ENCODE measurements around the gene MFAP2.
"Not testable (repeated sequence)": the region's sequence is repeated elsewhere in the genome, so short reads cannot be mapped to it uniquely, and the experiment has no call there.

MFAP2 gene

GRCh38 chr1:16978567-16979474 is 1.6 kb downstream of the MFAP2 start:
- DNase-seq, result no peak

DNA sequence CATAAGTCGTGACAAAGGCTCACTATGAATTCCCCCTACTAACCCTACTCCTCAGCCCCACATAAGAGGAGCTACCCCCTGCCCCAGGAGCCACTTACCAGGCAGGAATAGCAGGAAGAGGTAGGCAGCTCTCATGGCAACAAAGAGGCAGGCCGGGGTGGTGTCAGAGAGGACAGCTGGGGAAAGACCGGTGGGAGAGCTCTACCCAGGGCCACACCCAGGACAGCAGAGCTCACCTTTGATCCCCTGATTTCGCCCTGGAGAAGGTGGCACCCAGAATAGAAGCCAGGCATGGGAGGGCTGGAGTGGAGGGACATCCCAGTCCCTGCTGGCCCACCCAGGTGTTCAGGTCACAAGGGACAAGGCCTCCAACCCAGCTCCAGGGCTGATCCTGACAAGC is 2.3 kb downstream of the MFAP2 start:
- no peak for DNase-seq

GRCh38 chr1:16977377-16977776 is 3.0 kb downstream of the MFAP2 start:
- DNase-seq, result no peak

DNA sequence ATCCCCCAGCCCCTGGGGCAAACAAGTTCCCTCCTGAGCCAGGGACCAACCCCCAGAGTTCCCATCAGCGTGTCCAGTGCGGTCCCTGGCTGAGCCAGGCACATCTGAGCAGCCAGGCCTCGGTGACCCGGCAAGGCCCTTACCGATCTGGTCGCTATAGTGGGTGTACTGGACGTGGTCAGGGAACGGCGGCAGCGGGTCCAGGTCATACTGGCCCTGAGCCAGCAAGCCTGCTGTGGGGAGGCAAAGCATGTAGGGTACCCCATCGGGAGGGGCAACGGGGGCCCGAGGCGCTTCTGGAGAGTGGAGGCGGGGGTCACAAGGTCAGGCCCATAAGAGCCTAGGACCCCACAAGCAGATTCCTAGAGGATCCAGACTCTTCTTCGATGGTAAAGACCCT is 3.5 kb downstream of the MFAP2 start:
- DNase-seq, result no peak

- DNase-seq, result no peak
These were observed 4.6 kb downstream of the MFAP2 start for GRCh38 chr1:16975838-16976237.

DNA sequence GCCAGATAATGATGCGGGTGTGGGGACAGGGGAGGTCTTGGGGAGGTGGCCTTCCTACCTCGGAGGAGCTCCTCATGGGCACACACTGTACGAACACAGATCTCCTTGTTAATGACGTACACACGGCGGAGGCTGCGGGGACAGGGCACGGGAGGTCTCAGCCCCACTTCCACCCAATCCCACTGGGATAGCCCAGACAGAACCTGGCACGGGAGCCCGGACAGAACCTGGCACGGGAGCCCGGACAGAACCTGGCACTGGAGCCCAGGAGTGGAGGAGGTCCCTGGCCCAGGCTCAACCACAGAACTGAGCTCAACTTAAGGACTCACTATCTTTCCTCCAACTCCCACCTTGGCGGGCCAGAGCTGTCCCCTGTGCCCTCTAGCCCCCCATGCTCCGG is 5.2 kb downstream of the MFAP2 start:
- DNase-seq, result no peak

GRCh38 chr1:16973215-16973614 is 7.2 kb downstream of the MFAP2 start:
- DNase-seq, result no peak

DNA sequence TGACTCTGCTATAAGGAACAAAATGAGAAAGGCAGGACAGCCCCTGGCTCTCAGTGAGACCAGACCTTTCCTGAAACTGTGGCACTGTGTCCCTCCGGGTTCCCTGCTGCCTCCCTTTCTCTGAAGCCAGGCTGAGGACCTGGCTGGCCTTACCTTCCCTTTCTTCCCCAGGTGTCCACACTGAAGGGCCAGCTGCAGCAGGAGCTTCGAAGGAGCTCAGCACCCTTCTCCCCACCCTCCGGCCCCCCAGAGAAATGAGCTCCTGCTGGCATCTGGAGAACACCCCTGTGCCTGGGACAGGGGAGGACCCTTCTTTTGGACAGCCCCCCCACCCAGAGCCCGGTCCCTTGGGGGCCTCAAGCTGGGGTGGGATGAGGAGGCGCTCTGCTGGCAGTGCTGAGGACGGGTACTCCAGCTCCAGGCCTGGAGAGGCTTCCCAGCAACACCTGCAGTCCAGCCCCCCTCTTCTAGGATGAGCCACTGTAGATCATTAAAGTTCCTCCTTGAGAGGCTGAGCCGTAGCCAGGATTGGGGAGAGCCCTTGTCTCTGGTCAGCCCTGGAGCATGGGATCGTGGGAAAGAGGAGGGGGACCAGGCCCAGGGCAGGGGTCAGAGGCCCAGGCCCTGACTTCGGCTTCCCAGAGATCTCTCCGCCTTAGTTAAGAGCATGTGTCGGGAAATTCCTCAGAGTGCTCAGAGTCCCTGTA is 8.1 kb downstream of the MFAP2 start:
- DNase-seq, result no peak

GRCh38 chr1:16971341-16972188 is 8.9 kb downstream of the MFAP2 start:
- no peak for DNase-seq

- DNase-seq, result no peak
These were observed 10.1 kb downstream of the MFAP2 start for GRCh38 chr1:16970132-16970910.

DNA sequence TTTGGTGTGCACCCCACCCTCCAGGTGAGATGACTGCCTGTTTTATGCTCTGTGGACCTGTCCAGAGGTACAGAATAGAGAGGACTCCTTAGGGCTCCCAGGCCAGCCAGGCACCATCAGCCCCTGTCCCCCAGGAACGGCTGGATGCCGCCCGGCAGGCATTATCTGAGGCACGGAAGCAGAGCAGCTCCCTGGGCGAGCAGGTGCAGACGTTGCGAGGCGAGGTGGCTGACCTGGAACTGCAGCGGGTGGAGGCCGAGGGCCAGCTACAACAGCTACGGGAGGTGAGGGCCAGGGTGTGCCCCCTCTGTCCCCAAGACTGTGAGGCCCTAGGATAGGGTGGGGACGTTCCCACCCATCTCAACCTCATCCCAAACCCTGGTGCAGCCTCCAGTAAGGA is 10.8 kb downstream of the MFAP2 start:
- DNase-seq, result no peak

GRCh38 chr1:16969057-16969611 is 11.3 kb downstream of the MFAP2 start:
- DNase-seq, result no peak

GRCh38 chr1:16968372-16968771 is 12.0 kb downstream of the MFAP2 start:
- no peak for DNase-seq

GRCh38 chr1:16967962-16968361 is 12.5 kb downstream of the MFAP2 start:
- no peak for DNase-seq

GRCh38 chr1:16967095-16967575 is 13.3 kb downstream of the MFAP2 start:
- DNase-seq, result no peak

- DNase-seq, result no peak
These were observed 14.1 kb downstream of the MFAP2 start for GRCh38 chr1:16966282-16966681.

DNA sequence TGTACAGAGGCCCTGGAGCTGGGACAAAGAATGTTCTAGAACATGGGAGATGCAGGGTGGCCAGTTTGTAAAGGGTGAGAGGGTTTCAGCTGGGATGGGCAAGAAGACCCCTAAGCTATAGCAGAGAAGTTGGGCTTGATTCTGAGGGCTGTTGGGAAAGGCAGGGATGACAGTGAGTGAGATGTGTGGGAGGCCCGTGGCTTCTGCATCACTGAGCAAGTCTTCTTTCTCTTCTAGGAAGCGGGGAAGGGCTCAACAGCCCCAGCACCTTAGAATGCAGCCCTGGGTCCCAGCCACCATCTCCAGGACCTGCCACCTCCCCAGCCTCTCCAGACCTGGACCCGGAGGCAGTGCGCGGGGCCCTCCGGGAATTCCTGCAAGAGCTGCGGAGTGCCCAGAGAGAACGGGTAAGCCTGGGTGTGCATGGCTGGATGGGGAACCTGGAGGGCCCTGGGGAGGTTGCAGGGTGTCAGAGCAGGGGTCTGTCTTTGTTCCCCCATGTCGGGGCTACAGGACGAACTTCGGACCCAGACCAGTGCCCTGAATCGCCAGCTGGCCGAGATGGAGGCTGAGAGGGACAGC is 14.8 kb downstream of the MFAP2 start:
- no peak for DNase-seq

- DNase-seq, result not testable (repeated sequence)
These were observed 16.3 kb downstream of the MFAP2 start for GRCh38 chr1:16964169-16964568.

GRCh38 chr1:16961297-16962133 is 18.9 kb downstream of the MFAP2 start:
- DNase-seq, result no peak

GRCh38 chr1:16960560-16961296 is 19.7 kb downstream of the MFAP2 start:
- DNase-seq, result peak; percentile 87 to 91

Measured in activated T-cell treated with anti-CD3 and anti-CD28 coated beads, Interleukin-2, amount 50 U/mL, for 48 hours (primary cell).